Erythroblast (primary cell): ENCODE results near the gene NIT2.

ENCODE experiments used
- GATA1 ChIP-seq: IDR thresholded peaks from 2 replicates; pipeline ENCODE4 v1.6.1; 2011; ENCODE audit warnings: low read depth, mild to moderate bottlenecking, control low read depth, low read length, moderate library complexity
- POLR2A ChIP-seq: IDR thresholded peaks from 2 replicates; pipeline ENCODE4 v1.6.1; 2011; ENCODE audit warnings: mild to moderate bottlenecking, low read length

DNA sequence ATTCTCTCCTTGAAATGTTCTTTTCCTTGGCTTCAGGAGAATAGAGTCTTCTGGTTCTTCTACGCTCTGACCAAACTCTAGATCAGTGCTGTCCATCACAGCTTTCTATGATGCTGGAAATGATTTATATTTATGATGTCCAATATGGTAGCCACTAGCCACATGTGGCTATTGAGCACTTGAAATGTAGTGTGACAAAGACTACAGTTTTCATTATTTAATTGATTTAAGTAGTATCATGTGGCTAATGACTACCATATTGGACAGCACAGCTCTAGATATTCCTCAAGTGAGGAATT, 69.6 kb downstream of the NIT2 start:
- TF ChIP-seq POLR2A (no peak), GATA1 (no peak)
